NCI-H524 (cell line): Measurements from ENCODE around the gene OTOP1.
"Not testable (repeated sequence)": the region's sequence is repeated elsewhere in the genome, so short reads cannot be mapped to it uniquely, and the experiment has no call there.

Source experiments
- DNase-seq, 2 experiments: peaks; one replicate each; lab custom pipeline; 2025; lab: John Stamatoyannopoulos, UW

OTOP1 gene

GRCh38 chr4:4233610-4234009 is 6.9 kb upstream of the OTOP1 start:
- no peak for DNase-seq

- no peak for DNase-seq
Measured at GRCh38 chr4:4228356-4228668, 1.6 kb upstream of the OTOP1 start.

GRCh38 chr4:4227510-4228355 is 1.0 kb upstream of the OTOP1 start:
- DNase-seq = no peak

DNA sequence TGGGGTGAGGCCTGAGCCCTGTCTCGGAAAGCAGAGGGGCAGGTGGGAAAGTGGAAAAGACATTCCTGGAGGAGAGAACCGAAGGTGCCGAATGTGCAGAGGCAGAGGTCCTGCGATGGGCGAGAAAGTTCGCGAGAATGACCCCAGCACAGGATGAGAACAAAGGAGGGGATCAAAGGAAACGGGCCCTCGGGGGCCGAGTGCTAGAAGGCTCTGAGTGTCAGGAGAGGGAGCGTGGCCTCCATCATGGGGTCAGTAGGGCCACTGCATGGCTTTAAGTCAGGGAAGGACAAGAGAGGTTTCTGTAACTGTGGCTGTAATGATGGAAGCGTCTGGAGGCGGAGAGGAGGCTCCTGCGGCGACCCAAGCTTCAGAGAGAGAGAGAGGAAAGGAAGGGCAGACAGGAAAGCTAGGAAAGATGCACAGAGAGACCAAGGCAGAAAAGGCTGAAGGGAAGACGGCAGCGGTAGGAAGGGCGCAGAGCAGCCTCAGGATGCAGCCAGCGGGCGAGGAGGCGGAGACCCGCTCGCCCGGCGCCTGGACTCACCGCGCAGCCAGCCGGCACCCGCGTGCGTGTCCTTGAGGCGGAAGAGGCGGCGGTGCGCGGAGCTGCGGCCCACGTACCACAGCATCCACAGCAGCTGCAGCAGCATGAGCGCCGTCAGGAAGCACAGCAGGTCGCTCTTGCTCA is 669 bp downstream of the OTOP1 start:
- DNase-seq = peak in 1 of 2 experiments; percentile 32

GRCh38 chr4:4217113-4217512 is 9.6 kb downstream of the OTOP1 start:
- DNase-seq = no peak

DNA sequence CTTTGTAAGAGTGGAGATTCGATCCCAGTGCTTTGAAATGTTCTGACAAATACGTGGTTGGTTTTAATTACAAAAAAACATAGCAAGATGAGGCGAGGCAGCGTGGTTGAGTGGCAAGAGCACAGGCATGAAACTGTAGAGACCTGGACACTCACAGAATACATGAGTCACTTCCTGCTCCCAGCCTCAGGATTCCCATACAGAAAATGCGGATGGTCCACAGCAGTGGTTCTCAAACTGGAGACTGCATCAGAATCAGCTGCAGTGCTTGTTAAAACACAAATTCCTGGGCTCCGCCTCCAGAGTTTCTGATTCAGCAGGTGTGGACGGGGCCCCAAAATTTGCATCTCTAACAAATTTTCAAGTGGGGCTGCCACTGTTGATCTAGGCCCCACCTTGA is 10.1 kb downstream of the OTOP1 start:
- no peak for DNase-seq

- not testable (repeated sequence) for DNase-seq
Measured at GRCh38 chr4:4213674-4214073, 13.1 kb downstream of the OTOP1 start.

DNA sequence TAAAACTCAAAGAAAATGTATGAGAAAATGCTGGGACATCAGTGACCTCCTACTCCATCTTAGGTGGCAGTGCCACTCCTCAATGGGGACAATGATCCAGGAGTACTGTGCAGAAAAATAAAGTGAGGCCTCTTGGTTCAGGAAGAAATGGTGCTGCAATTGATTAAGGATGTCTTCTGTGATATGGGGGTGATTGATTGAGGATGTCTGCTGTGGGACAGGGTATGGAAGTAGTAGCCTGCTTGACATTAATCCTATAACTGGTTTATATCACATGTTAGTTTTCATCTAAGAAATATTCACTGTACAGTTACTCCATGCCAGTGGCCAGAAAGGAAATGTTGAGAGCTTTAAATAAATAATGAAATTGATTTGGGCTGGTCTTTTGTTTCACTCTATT is 20.5 kb downstream of the OTOP1 start:
- no peak for DNase-seq

GRCh38 chr4:4204401-4204745 is 22.4 kb downstream of the OTOP1 start:
- DNase-seq = no peak

DNA sequence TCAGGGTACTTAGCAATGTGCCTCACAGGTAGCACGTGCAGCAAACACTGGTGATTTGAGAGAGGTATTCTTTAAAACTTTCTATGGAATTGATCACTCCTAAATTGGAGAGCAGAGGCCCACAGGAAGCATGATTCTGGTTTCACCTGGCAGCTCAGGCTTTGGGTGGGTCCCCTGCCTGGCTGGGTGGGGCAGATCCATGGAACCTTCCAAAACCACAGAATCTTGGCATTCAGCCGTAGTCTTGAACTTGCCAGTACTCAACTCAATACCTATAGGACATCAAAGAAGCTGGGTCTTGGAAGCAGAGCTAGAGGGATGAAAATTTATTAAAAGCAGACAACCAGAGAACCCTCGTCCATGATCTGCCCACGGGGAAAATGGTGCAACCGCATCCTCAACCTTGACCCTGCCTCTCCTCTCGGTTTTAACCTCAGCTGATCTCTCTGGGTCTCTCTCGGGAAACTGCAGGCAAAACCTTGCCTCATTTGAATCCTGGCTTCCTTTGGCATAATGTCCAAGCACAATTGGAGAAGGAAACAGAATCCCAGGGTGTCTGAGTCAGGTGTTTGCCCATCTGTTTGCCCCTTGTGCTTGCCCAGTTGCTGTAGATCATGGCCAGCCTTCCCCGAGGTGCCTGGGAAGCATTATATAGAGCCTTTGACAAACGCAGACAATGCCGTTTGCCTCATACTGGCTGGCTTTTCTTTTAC is 22.9 kb downstream of the OTOP1 start:
- DNase-seq = peak in 1 of 2 experiments; percentile 16

DNA sequence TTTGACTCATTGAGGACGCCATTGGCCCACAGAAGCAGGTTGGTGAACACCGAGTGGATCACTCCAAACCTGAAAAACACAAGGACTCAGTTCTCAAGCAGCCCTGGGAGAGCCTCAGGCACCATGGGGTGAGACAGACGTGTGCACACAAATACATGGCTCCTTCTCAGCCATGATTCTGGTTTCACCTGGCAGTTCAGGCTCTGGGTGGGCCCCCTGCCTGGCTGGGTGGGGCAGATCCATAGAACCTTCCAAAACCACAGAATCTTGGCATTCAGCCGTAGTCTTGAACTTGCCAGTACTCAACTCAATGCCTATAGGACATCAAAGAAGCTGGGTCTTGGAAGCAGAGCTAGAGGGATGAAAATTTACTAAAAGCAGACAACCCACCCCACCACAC is 24.2 kb downstream of the OTOP1 start:
- DNase-seq = no peak

GRCh38 chr4:4200624-4201023 is 26.1 kb downstream of the OTOP1 start:
- no peak for DNase-seq

DNA sequence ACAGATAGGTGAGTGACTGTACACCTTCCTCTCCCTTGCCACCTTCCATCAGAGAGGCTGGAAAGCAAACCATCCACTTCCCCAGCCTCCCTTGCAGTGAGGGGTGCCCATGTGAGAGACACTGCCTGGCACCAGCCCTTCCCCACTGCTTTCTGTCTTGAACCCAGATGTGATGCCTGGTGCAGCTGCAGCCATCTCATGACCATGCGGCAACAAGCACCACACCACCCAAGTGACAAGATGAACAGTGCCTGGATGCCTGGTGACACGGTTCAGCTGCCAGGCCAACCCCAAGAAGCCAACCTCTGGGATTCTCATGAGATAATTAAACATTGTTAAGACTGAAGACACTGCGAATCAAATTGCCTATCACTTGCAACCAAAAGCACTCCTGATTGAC is 31.4 kb downstream of the OTOP1 start:
- no peak for DNase-seq

DNA sequence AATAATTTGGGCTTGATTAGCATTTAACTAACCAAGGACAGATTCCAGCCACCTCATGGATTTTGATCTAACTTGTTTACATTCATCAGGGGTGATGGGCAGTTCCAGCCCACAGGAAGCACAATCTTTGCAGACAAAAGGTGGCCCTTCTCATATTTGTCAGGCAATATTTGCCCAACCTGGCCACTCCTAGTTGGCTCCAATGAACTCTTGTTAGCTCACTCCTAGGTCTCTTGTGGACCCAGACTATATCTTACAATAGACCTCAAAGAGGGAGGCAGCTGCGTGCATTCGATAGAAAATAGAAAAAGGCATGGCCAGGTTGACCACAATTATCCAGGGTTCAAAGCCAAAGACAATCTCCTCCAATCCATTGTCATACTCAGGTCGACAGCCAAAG is 38.2 kb downstream of the OTOP1 start:
- not testable (repeated sequence) for DNase-seq

DNA sequence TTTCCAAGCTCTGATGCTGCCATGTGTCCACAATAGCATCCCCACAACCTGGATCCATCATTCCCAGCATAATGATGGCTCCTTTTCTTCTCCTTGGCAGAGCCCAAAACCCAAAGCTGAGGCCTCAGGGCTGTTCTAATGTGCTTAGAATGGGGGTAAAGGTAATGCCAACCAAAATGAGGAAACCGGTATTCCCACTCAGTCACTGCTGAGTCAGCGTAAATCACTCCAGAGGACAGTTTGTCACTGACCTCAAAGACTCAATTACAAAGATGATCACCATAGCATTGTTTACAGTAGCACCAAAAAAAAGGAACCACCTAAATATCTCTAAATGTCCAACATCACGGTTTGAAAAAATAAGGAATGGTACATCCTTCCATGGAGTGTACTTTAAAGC is 41.2 kb downstream of the OTOP1 start:
- no peak for DNase-seq

DNA sequence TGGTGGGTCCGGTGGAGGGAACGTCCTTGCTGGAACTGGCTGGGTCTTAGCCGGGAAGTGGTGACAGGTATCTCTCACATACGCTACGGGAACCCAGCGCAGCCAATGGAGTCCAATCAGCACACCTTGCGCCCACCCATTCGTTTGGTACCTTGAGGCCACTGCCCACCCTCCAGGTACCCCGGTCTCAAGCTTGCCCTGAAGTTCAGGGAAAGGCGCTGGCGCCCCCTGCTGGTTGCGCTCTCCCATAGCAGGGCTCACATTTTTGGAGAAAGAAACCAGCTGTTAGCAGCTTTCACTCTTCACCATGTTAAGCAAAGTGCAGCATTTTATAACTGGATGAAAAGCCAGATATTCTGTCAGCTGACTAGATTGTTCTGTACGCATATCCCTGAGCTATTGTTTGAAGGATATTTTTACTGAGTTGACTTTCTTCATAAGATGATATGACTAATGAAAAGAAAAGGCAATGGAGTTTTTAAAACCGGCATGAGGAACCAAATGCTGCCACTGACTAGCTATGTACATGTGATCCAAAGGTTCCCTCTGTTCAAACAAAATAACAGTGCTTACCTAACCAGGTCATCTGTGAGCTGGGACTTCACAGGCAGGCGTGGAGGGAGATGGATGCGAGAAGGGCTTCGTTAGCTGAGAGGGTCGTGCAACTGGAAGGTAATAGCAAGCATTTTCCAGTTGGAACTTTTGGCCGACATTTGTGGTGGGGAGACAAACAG is 43.7 kb downstream of the OTOP1 start:
- no peak for DNase-seq

GRCh38 chr4:4170596-4171150 is 56.1 kb downstream of the OTOP1 start:
- DNase-seq = no peak

- DNase-seq = peak; percentile 29 to 81
Measured at GRCh38 chr4:4167981-4168780, 58.5 kb downstream of the OTOP1 start.

- DNase-seq = not testable (repeated sequence)
Measured at GRCh38 chr4:4166986-4167385, 59.7 kb downstream of the OTOP1 start.

- DNase-seq = not testable (repeated sequence)
Measured at GRCh38 chr4:4165701-4166392, 60.9 kb downstream of the OTOP1 start.
